Measurements from ENCODE around the gene TANC2.
A peak's percentile ranks its signal among the peaks of the same experiment; 100 is the strongest.

Gene TANC2

DNA sequence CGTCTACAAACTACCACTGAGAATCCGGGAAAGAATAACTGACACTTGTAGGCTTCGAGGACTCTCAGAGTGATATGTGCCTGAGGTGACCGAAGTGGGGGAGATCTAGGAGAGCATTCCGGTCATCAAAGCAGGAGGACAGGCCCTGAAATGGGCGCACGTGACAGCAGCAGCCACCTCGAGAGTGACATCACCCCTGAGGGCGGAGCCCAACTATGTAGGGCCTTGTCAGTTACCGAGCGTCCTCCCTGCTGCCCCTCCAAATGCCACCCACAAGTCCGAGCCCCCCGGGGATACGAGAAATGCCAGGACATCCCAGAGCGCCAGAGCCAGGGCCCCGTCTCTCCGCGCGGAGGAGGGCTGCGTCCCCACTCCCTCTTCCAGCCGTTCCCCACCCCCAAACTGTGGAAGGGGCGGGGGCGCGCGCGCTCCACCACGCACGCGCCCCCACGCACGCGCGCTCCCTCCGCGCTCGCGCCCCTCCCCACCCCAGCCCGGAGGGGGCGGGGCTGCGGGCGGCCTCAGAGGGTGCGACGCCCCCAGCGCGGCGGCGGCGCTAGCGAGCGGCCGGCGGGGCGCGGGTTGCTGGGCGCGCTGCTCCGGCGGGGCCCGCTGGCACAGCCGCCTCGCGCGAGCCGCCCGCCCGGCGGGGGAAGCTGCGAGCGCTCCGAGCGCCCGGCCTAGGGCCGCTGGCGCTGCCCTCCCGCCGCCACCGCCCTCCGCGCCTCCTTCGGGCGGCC lies at the start of gene TANC2:
Gene TANC2, plus strand, starts transcription at position 550 of the 740 bp plus-strand sequence. CDS start 43,325 bp downstream, outside the sequence.
- Histone ChIP-seq H3K4me3 (ENCODE audit: severe bottlenecking) (peak within 1 kb of the TSS; percentile 99), H3K4me1 (ENCODE audit: insufficient read depth, poor library complexity, severe bottlenecking) (peaks cover 32% of the 10 kb centered on the region), H3K36me3 (ENCODE audit: low read depth) (peaks cover 36% of the 10 kb centered on the region), H3K27me3 (ENCODE audit: insufficient read depth, poor library complexity, severe bottlenecking) (no peaks in the 10 kb centered on the region), H3K27ac (ENCODE audit: poor library complexity, severe bottlenecking) (peak within 1 kb of the TSS; percentile 83), H3K9me3 (ENCODE audit: severe bottlenecking) (no peaks in the 10 kb centered on the region)
- peak; percentile 70 for DNase-seq (ENCODE audit: low spot score)
- peak; percentile 32 for ATAC-seq (ENCODE audit: low read depth)
- TF ChIP-seq, protein P1, sequence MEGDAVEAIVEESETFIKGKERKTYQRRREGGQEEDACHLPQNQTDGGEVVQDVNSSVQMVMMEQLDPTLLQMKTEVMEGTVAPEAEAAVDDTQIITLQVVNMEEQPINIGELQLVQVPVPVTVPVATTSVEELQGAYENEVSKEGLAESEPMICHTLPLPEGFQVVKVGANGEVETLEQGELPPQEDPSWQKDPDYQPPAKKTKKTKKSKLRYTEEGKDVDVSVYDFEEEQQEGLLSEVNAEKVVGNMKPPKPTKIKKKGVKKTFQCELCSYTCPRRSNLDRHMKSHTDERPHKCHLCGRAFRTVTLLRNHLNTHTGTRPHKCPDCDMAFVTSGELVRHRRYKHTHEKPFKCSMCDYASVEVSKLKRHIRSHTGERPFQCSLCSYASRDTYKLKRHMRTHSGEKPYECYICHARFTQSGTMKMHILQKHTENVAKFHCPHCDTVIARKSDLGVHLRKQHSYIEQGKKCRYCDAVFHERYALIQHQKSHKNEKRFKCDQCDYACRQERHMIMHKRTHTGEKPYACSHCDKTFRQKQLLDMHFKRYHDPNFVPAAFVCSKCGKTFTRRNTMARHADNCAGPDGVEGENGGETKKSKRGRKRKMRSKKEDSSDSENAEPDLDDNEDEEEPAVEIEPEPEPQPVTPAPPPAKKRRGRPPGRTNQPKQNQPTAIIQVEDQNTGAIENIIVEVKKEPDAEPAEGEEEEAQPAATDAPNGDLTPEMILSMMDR (IDR thresholded peaks at IDR 0.05; ENCODE audit: poor library complexity, severe bottlenecking) = peak; percentile 35

DNA sequence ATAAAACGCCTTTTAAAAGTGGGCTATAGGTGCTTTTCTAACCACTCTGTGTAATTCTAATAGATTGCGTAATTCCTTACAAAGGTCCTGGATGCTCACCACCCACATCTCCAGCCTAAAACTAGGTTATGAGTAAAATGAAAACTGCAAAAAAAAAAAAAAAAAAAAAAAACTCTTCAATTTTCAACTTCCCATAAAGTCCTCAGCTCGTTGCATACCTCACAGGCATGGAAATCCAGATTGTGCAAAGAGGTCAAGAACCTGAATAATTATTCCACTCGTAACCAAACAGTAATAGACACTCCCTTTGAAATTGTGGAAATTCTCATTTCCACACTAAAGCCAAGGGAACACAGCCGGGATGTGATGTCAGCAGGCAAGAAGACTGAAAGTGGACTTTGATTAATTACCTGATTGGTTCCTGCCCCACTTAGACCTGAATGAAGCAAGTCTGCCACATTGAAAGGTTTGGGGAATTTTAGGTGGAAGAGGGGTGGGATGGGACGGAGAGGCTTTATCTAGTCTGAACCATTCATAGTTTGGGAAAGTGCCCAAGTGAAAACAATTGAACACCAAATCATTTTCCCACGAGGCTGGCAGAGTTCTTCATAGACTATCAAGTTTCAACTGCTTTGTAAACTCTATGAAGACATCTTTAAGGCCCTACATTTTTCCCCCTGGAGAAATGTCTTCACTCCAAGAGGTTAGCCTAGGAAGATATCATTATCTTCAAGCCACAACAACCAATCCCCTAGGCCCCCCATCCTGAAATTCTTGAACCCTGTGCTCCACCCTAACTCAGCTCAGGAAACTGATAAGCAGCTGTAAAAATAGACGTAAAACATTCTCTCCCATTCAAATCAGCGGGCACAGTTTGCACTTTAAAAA lies 49.1 kb upstream of the TANC2 start:
- no peak overlapping the region for H3K4me3 ChIP-seq (ENCODE audit: severe bottlenecking)
- TF ChIP-seq, protein P1 (IDR thresholded peaks at IDR 0.05; ENCODE audit: poor library complexity, severe bottlenecking) = no peak
- no peak overlapping the region for H3K27ac ChIP-seq (ENCODE audit: poor library complexity, severe bottlenecking)
- DNase-seq (ENCODE audit: low spot score) (no peak), ATAC-seq (ENCODE audit: low read depth) (no peak)
- H3K4me1 ChIP-seq (ENCODE audit: insufficient read depth, poor library complexity, severe bottlenecking) = no peaks in the 10 kb centered on the region
- H3K9me3 ChIP-seq (ENCODE audit: severe bottlenecking) = no peaks in the 10 kb centered on the region
- H3K36me3 ChIP-seq (ENCODE audit: low read depth) = no peaks in the 10 kb centered on the region
- H3K27me3 ChIP-seq (ENCODE audit: insufficient read depth, poor library complexity, severe bottlenecking) = no peaks in the 10 kb centered on the region

DNA sequence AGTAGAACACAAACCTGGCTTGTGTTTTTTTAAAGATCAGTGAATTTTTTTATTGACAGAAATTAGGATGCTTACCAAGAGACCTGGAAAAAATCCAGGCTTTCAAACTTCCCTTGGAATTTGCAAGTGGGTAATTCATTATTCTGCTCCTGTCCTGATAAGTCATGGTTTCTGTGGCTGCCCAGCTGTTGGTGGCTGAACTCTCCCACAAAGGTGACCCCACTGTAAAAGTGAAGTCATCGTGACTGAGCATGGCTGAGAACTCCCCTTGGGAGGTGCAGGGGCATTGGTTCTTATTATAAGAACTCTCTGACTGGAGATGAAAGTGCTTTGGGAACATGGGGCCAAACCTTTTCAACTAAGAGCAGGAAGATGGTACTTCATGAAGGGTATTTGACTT lies 46.6 kb upstream of the TANC2 start:
- no peaks in the 10 kb centered on the region for H3K27me3 ChIP-seq (ENCODE audit: insufficient read depth, poor library complexity, severe bottlenecking)
- no peak overlapping the region for H3K4me3 ChIP-seq (ENCODE audit: severe bottlenecking)
- TF ChIP-seq, protein P1 (IDR thresholded peaks at IDR 0.05; ENCODE audit: poor library complexity, severe bottlenecking) = no peak
- H3K9me3 ChIP-seq (ENCODE audit: severe bottlenecking) = no peaks in the 10 kb centered on the region
- H3K27ac ChIP-seq (ENCODE audit: poor library complexity, severe bottlenecking) = no peak overlapping the region
- DNase-seq (ENCODE audit: low spot score) (no peak), ATAC-seq (ENCODE audit: low read depth) (no peak)
- H3K4me1 ChIP-seq (ENCODE audit: insufficient read depth, poor library complexity, severe bottlenecking) = no peaks in the 10 kb centered on the region
- H3K36me3 ChIP-seq (ENCODE audit: low read depth) = no peaks in the 10 kb centered on the region

DNA sequence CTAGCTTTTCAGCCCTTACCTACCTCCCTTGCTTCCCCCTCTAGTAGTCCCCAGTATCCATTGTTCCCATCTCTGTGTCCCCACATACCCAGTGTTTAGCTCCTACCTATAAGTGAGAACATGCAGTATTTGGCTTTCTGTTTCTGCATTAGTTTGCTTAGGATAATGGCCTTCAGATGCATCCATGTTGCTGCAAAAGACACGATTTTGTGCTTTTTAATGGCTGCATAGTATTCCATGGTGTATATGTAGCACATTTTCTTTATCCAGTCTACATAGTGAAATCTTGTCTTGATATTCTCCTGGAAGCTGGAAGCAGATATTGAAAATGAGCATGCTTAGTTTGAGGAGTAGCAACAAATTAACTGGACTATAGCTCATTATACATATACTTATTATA lies 45.7 kb upstream of the TANC2 start:
- no peak overlapping the region for H3K27ac ChIP-seq (ENCODE audit: poor library complexity, severe bottlenecking)
- no peaks in the 10 kb centered on the region for H3K36me3 ChIP-seq (ENCODE audit: low read depth)
- no peak overlapping the region for H3K4me3 ChIP-seq (ENCODE audit: severe bottlenecking)
- H3K27me3 ChIP-seq (ENCODE audit: insufficient read depth, poor library complexity, severe bottlenecking) = no peaks in the 10 kb centered on the region
- H3K4me1 ChIP-seq (ENCODE audit: insufficient read depth, poor library complexity, severe bottlenecking) = no peaks in the 10 kb centered on the region
- TF ChIP-seq, protein P1 (IDR thresholded peaks at IDR 0.05; ENCODE audit: poor library complexity, severe bottlenecking) = no peak
- ATAC-seq (ENCODE audit: low read depth) (no peak), DNase-seq (ENCODE audit: low spot score) (no peak)
- H3K9me3 ChIP-seq (ENCODE audit: severe bottlenecking) = no peaks in the 10 kb centered on the region
